A673 (cell line): ENCODE data around the gene KCNQ1OT1.

ENCODE experiments used
- CTCF ChIP-seq: fragments of 300-800, 200-600 bp; sonication (generic); conservative IDR thresholded peaks from 2 replicates; pipeline ENCODE4 v1.5.1; 2017; ENCODE audit warnings: low read depth, mild to moderate bottlenecking, antibody characterized with exemption, low read length, moderate library complexity, mixed read lengths
- EZH2 ChIP-seq: fragments of 200-600 bp; sonication (generic); IDR thresholded peaks from 2 replicates; pipeline ENCODE4 v1.6.1; 2017; ENCODE audit warnings: borderline replicate concordance, low read depth, mild to moderate bottlenecking, mixed read lengths, antibody characterized with exemption, low read length; ENCODE audit not compliant: poor library complexity, severe bottlenecking

- TF ChIP-seq CTCF (no peak), EZH2 (no peak)
Observed at GRCh38 chr11:2746401-2747247, 46.8 kb upstream of the KCNQ1OT1 start.
